ENCODE measurements around the gene RAD51B. TPM values are rescaled to one million over a fixed set of nuclear protein-coding genes. Genes with fewer than 3 reads are reported as not detected.

The RAD51B gene
- total RNA-seq, 1 experiment from 2014 or later = 14.2 TPM

GRCh38 chr14:68337279-68337678 is 517.7 kb downstream of the RAD51B start:
- DNase-seq (ENCODE audit: low spot score) = no peak
- peaks cover 6% of the 10 kb centered on the region for H3K36me3 Mint-ChIP-seq
- TF ChIP-seq AR (CRISPR knock-in tag; IDR thresholded peaks at IDR 0.05) (no peak), ZNF281 (CRISPR knock-in tag; IDR thresholded peaks at IDR 0.05) (no peak), ERG (CRISPR knock-in tag; IDR thresholded peaks at IDR 0.05) (no peak)
- no peak for ATAC-seq
- H3K4me1 Mint-ChIP-seq = peaks cover 53% of the 10 kb centered on the region
- no peak overlapping the region for H3K27ac Mint-ChIP-seq
- no peak overlapping the region for H3K4me3 Mint-ChIP-seq
- CTCF ChIA-PET = no interaction called here
- POLR2A ChIA-PET = no interaction called here
- peaks cover 8% of the 10 kb centered on the region for H3K9me3 Mint-ChIP-seq
- H3K27me3 Mint-ChIP-seq (ENCODE audit: low read depth) = no peaks in the 10 kb centered on the region

GRCh38 chr14:68340262-68340661 is 520.7 kb downstream of the RAD51B start:
- POLR2A ChIA-PET = no interaction called here
- DNase-seq (ENCODE audit: low spot score) (no peak), ATAC-seq (peak; percentile 90)
- Mint-ChIP-seq H3K4me1 (peaks cover 62% of the 10 kb centered on the region), H3K9me3 (peaks cover 13% of the 10 kb centered on the region), H3K4me3 (no peak overlapping the region), H3K36me3 (peaks cover 11% of the 10 kb centered on the region), H3K27me3 (ENCODE audit: low read depth) (no peaks in the 10 kb centered on the region), H3K27ac (peak overlapping the region; percentile 59)
- TF ChIP-seq ATF3 (CRISPR knock-in tag; conservative IDR thresholded peaks at IDR 0.05) (no peak), CBFB (CRISPR knock-in tag; IDR thresholded peaks at IDR 0.05; ENCODE audit: low read depth) (no peak), NFYB (CRISPR knock-in tag; conservative IDR thresholded peaks at IDR 0.05; ENCODE audit: low read depth) (no peak), ZNF281 (CRISPR knock-in tag; IDR thresholded peaks at IDR 0.05) (no peak), TCF7 (CRISPR knock-in tag; IDR thresholded peaks at IDR 0.05; ENCODE audit: low read depth) (no peak), ZNF263 (CRISPR knock-in tag; IDR thresholded peaks at IDR 0.05; ENCODE audit: low read depth) (no peak), OVOL2 (CRISPR knock-in tag; IDR thresholded peaks at IDR 0.05; ENCODE audit: borderline replicate concordance) (no peak), NFATC4 (CRISPR knock-in tag; IDR thresholded peaks at IDR 0.05) (no peak), ZBTB21 (CRISPR knock-in tag; IDR thresholded peaks at IDR 0.05; ENCODE audit: borderline replicate concordance) (no peak), ZNF532 (CRISPR knock-in tag; IDR thresholded peaks at IDR 0.05; ENCODE audit: borderline replicate concordance) (no peak), NR3C1 (CRISPR knock-in tag; conservative IDR thresholded peaks at IDR 0.05; ENCODE audit: low read depth) (no peak), USF1 (CRISPR knock-in tag; IDR thresholded peaks at IDR 0.05) (no peak), ZNF396 (CRISPR knock-in tag; IDR thresholded peaks at IDR 0.05; ENCODE audit: borderline replicate concordance) (no peak)
- CTCF ChIA-PET = no interaction called here
